Central memory CD8-positive, alpha-beta T cell (primary cell): ENCODE data around the gene MCF2L.

Source experiments
- ATAC-seq: fragments of 150-1000 bp; cut with Tn5 transposase; replicated peaks from 2 replicates; pipeline ENCODE4 v1.10.0; 2022; ENCODE audit warnings: mild to moderate bottlenecking, moderate FRiP score, moderate number of reproducible peaks; ENCODE audit not compliant: poor library complexity, severe bottlenecking; ENCODE audit errors: extremely low read depth
- DNase-seq, 2 donors: peaks; one replicate each; pipeline ENCODE4 v3.0.0; 2021; ENCODE audit warnings: low spot score in 2 of 2
- H3K27ac Mint-ChIP-seq: one replicate; pipeline ENCODE4 v1.8.0; 2022; ENCODE audit warnings: low read depth, mild to moderate bottlenecking, moderate library complexity, mixed read lengths
- H3K27me3 Mint-ChIP-seq: one replicate; pipeline ENCODE4 v1.8.0; 2022; ENCODE audit warnings: mixed read lengths
- H3K36me3 Mint-ChIP-seq: one replicate; pipeline ENCODE4 v1.8.0; 2022; ENCODE audit warnings: mild to moderate bottlenecking, moderate library complexity, mixed read lengths; ENCODE audit not compliant: insufficient read depth
- H3K4me1 Mint-ChIP-seq: one replicate; pipeline ENCODE4 v1.8.0; 2022; ENCODE audit warnings: mixed read lengths
- H3K4me3 Mint-ChIP-seq: one replicate; pipeline ENCODE4 v1.8.0; 2022; ENCODE audit warnings: mild to moderate bottlenecking, moderate library complexity, mixed read lengths
- H3K9me3 Mint-ChIP-seq: one replicate; pipeline ENCODE4 v1.8.0; 2022; ENCODE audit warnings: mixed read lengths

Gene MCF2L

GRCh38 chr13:113121183-113121927 is 152.3 kb downstream of the MCF2L start:
- H3K27ac Mint-ChIP-seq, result no peak overlapping the region
- H3K4me1 Mint-ChIP-seq, result no peaks in the 10 kb centered on the region
- DNase-seq, result no peak
- H3K27me3 Mint-ChIP-seq, result peaks cover 22% of the 10 kb centered on the region
- no peak overlapping the region for H3K4me3 Mint-ChIP-seq
- no peaks in the 10 kb centered on the region for H3K36me3 Mint-ChIP-seq
- H3K9me3 Mint-ChIP-seq, result no peaks in the 10 kb centered on the region
- no peak for ATAC-seq

- Mint-ChIP-seq H3K36me3 (no peaks in the 10 kb centered on the region), H3K4me3 (no peak overlapping the region), H3K4me1 (no peaks in the 10 kb centered on the region), H3K27me3 (peaks cover 29% of the 10 kb centered on the region), H3K9me3 (no peaks in the 10 kb centered on the region), H3K27ac (no peak overlapping the region)
- no peak for DNase-seq
- no peak for ATAC-seq
Observed at GRCh38 chr13:113121928-113122471, 153.0 kb downstream of the MCF2L start.

- ATAC-seq (no peak), DNase-seq (no peak)
- Mint-ChIP-seq H3K9me3 (no peaks in the 10 kb centered on the region), H3K27ac (no peak within 1 kb of the TSS), H3K4me3 (no peak within 1 kb of the TSS), H3K27me3 (peaks cover 36% of the 10 kb centered on the region), H3K4me1 (peaks cover 5% of the 10 kb centered on the region), H3K36me3 (peaks cover 1% of the 10 kb centered on the region)
Observed at GRCh38 chr13:113122550-113123225, 153.7 kb downstream of the MCF2L start, which contains the start of gene F10. Gene F10, plus strand, starts transcription at chr13:113122799. Its CDS starts 57 bp downstream, at chr13:113122856.

- Mint-ChIP-seq H3K36me3 (peaks cover 1% of the 10 kb centered on the region), H3K27me3 (peaks cover 44% of the 10 kb centered on the region), H3K9me3 (no peaks in the 10 kb centered on the region), H3K4me1 (peaks cover 11% of the 10 kb centered on the region), H3K27ac (no peak overlapping the region), H3K4me3 (no peak overlapping the region)
- ATAC-seq (no peak), DNase-seq (no peak)
Observed at GRCh38 chr13:113123226-113124201, 154.5 kb downstream of the MCF2L start.

- Mint-ChIP-seq H3K36me3 (peaks cover 1% of the 10 kb centered on the region), H3K4me1 (peaks cover 11% of the 10 kb centered on the region)
Observed at GRCh38 chr13:113124211-113124970, 155.4 kb downstream of the MCF2L start.

GRCh38 chr13:113125506-113126264 is 156.7 kb downstream of the MCF2L start:
- no peak overlapping the region for H3K27ac Mint-ChIP-seq
- peaks cover 11% of the 10 kb centered on the region for H3K4me1 Mint-ChIP-seq
- peaks cover 44% of the 10 kb centered on the region for H3K27me3 Mint-ChIP-seq
- H3K36me3 Mint-ChIP-seq, result peaks cover 1% of the 10 kb centered on the region
- H3K9me3 Mint-ChIP-seq, result no peaks in the 10 kb centered on the region
- H3K4me3 Mint-ChIP-seq, result no peak overlapping the region
- DNase-seq (no peak), ATAC-seq (no peak)

More at GRCh38 chr13:113124211-113124970, 155.4 kb downstream of the MCF2L start:
- Mint-ChIP-seq H3K27ac (no peak overlapping the region), H3K4me3 (no peak overlapping the region), H3K27me3 (peaks cover 44% of the 10 kb centered on the region), H3K9me3 (no peaks in the 10 kb centered on the region)
- no peak for ATAC-seq
- no peak for DNase-seq

GRCh38 chr13:113126265-113127150 is 157.5 kb downstream of the MCF2L start:
- Mint-ChIP-seq H3K27ac (peak overlapping the region; percentile 2), H3K4me3 (no peak overlapping the region), H3K36me3 (peaks cover 1% of the 10 kb centered on the region), H3K9me3 (no peaks in the 10 kb centered on the region), H3K27me3 (peaks cover 36% of the 10 kb centered on the region), H3K4me1 (peaks cover 11% of the 10 kb centered on the region)
- ATAC-seq, result no peak
- no peak for DNase-seq

GRCh38 chr13:113129480-113129879 is 160.5 kb downstream of the MCF2L start:
- DNase-seq, result no peak
- H3K27me3 Mint-ChIP-seq, result peaks cover 42% of the 10 kb centered on the region
- H3K4me3 Mint-ChIP-seq, result peak overlapping the region; percentile 3
- ATAC-seq, result no peak
- peaks cover 1% of the 10 kb centered on the region for H3K36me3 Mint-ChIP-seq
- H3K4me1 Mint-ChIP-seq, result peaks cover 11% of the 10 kb centered on the region
- H3K27ac Mint-ChIP-seq, result no peak overlapping the region
- H3K9me3 Mint-ChIP-seq, result no peaks in the 10 kb centered on the region

- Mint-ChIP-seq H3K36me3 (peaks cover 1% of the 10 kb centered on the region), H3K4me3 (no peak overlapping the region), H3K9me3 (no peaks in the 10 kb centered on the region), H3K27ac (no peak overlapping the region), H3K4me1 (peaks cover 11% of the 10 kb centered on the region), H3K27me3 (peaks cover 42% of the 10 kb centered on the region)
- ATAC-seq (no peak), DNase-seq (no peak)
Observed at GRCh38 chr13:113129921-113130750, 161.1 kb downstream of the MCF2L start.

- H3K9me3 Mint-ChIP-seq, result no peaks in the 10 kb centered on the region
- H3K4me3 Mint-ChIP-seq, result no peak overlapping the region
- H3K4me1 Mint-ChIP-seq, result no peaks in the 10 kb centered on the region
- peaks cover 9% of the 10 kb centered on the region for H3K27me3 Mint-ChIP-seq
- H3K27ac Mint-ChIP-seq, result no peak overlapping the region
- H3K36me3 Mint-ChIP-seq, result no peaks in the 10 kb centered on the region
- DNase-seq (no peak), ATAC-seq (no peak)
Observed at GRCh38 chr13:113135281-113135760, 166.3 kb downstream of the MCF2L start.
